Skin of body (tissue), 2 donors: ENCODE data around the gene SRSF4. TPM values are rescaled to one million over a fixed set of nuclear protein-coding genes. Genes with fewer than 3 reads are reported as not detected.
"Not testable (repeated sequence)": the region's sequence is repeated elsewhere in the genome, so short reads cannot be mapped to it uniquely, and the experiment has no call there.

Source experiments
- DNase-seq: peaks from one replicate; lab custom pipeline; 2025; lab: John Stamatoyannopoulos, UW
- total RNA-seq: library from RNA; depleted of rRNA; stranded (reverse); fragments of >200 nt; gene quantifications from one replicate; pipeline ENCODE4 v1.2.3, GENCODE V29; 2014

The SRSF4 gene
- total RNA-seq, 1 donor from 2014 or later: 55.5 TPM

DNA sequence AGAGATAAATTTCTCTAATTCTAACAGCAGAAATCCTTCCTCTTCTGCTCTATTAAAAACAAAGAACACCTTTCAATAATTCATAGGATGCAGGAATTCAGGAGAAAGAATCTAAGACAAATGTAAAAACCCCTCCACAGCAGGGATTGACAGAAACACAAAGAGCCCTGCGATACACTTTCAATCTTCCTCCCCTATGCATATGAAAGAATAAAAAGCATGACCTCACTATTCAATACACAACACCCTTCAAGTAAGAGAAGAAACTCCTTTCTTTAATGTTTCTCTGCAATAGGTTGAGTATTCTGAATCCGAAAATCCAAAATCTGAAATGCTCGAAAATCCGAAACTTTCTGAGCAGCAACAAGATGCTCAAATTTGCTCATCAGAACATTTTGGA is 17.1 kb downstream of the SRSF4 start:
- DNase-seq: no peak

GRCh38 chr1:29162476-29163138 is 19.1 kb downstream of the SRSF4 start:
- DNase-seq: no peak

DNA sequence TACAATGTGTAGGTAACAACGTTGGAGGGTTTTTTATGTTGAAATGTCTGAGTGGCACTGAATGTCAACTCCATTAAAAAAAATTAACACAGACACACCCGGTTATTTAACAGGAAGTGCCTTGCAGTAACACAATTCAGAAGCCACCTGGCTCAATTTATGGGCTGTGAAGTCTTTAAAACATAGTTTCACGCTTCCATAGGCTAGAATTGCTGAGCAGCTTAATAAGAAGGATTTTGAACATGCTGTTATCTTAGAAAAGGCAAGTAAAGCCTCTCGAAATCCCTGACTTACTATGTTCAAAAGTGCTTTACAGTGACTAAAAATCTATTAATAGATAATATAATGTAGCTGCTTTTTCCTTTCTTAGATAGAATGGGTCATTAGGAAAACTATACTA is 19.7 kb downstream of the SRSF4 start:
- no peak for DNase-seq

GRCh38 chr1:29159773-29160172 is 21.9 kb downstream of the SRSF4 start:
- DNase-seq: no peak

- DNase-seq: no peak
Measured at GRCh38 chr1:29157269-29157601, 24.5 kb downstream of the SRSF4 start.

DNA sequence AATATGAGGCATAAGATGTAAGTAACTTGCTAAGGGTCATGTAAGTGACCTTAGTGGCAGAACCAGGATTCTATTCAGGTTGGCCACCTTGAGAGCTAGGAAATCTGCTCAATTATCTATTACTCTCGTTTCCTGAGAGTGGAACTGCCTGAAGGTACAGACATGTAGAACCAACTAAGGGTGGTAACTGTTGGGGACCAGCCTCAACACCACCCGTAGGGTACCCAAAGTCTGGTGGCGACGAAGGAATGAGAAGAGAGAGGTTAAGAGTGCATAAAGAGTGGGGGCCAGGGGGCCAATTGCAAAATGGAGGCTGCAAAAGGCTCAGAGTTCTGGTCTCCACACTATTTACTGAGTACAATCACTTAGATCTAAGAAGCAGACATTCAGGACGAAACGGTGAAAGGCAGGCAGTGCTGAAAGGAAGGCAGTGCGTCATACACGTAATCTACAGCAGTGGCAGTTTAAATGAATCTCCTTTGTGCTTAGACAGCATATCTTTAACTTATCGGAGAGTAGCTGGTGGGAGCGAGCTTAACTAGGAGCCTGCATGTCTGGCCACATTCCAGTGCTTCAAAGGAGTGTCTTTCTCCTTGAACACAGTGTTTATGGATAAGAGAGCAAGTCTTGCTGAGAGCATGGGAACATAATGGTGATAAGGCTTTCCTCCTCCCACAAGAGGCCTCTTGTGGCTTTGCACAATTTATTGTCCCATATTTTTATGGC is 25.0 kb downstream of the SRSF4 start:
- no peak for DNase-seq

GRCh38 chr1:29152046-29152805 is 29.5 kb downstream of the SRSF4 start:
- DNase-seq: no peak

GRCh38 chr1:29150346-29150745 is 31.4 kb downstream of the SRSF4 start:
- DNase-seq: not testable (repeated sequence)

DNA sequence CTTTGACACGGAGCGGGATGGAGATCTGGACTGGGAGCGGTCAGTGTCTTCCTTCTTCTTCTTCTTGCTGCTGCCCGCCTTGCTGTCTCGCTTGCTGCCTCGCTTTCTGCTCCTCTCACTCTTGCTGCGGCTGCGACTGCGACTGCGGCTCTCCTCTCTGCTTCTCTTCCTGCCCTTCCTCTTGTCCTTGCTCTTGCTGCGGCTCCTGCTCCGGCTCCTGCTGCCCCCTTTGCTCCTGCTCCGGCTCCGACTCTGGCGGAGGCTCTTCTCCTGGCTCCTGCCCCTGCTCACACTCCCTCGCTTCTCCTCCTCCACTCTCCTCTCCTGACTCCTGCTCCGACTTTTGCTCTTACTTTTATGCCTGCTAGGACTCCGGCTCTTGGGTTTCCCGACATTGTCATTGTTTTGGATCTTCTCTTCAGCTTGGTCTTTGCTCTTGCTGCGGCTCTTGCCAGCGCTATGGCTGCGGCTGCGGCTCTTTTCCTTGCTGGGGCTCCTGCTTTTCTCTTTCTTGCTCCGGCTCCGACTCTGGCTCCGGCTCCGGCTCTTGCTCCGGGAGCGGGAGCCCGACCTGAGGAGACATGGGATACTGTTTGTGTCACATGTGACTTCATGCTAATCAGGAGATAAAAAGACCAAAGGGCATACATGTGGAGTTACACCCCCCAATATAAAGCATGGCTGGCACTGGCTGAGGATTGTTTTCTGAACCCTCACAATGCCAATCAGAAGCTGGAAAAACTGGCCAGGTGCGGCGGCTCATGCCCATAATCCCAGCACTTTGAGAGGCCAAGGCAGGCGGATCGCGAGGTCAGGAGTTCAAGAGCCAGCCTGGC is 32.8 kb downstream of the SRSF4 start:
- DNase-seq: no peak

DNA sequence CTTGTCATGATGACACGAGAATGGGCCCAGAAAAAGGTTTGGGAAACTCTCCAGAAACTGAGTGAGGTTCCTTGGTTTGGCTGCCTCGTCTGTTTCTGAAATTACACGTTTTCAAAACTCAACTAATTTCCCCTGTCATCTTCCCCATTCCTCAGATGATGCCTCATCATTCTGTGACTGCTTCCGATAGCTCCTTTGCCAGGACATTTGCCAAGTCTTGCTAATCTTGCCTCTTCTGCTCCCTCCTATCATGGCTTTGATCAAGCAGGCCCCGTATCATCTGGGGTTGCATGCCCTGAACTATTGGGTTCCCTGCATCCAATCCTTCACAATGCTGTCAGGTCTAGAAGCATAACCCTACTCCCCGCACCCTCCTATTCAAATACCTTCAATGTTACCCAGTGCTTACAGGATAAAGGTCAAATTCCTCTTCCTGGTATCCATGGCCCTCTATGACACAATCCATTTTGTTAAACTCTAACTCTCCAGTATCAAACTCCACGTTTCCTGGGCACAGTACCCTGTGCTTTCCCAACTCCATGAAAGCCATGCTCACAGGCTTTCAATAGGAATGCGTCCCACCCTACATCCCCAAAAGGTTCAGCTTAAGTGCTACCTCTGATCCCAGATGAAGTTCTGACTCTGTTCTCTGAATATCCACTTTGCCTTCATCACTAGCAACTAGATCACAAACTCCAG is 35.8 kb downstream of the SRSF4 start:
- no peak for DNase-seq

GRCh38 chr1:29144178-29144577 is 37.5 kb downstream of the SRSF4 start:
- DNase-seq: no peak

- no peak for DNase-seq
Measured at GRCh38 chr1:29142714-29143113, 39.0 kb downstream of the SRSF4 start.

DNA sequence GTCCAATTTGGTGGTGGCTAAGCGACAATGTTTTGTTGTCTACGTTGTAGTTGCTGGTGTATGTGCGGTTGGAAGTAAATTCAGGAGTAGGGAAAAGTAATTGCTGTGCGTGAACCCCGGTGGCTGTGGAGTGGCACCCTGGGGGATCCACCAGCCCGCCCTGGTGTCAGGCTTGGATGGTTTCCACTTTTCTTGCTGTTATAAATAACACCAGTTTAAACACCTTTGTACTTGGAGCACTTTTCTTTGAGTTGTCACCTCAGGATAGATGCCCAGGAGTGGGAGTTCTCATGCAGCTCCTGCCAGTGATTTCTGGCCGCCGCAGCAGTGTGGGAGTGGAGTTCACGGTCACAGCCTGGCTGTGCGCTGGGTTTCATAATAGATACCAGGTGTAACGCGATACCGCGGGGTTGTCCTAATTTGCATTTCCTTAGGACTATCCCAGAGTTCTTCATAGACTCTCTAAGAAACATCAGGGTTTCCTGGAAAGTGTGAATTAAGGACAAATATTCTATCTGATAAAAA is 45.2 kb downstream of the SRSF4 start:
- peak; percentile 28 for DNase-seq

DNA sequence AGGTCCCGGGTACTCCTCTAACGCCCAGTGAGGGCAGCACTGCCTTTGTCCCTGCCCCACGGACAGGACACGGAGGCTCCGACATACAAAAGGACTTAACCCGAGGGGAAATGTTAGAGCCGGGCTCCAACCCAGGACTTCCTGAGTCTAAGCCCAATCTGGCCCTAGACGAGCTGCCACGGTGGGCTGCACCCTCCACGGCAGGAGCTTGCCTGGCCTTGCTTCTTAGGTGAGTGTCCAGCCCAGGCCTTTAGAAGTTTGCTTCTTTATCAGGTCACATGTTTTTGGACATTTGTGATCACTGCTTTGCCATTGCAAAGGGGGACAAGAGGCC is 47.0 kb downstream of the SRSF4 start:
- DNase-seq: no peak

GRCh38 chr1:29133861-29134694 is 47.6 kb downstream of the SRSF4 start:
- no peak for DNase-seq

DNA sequence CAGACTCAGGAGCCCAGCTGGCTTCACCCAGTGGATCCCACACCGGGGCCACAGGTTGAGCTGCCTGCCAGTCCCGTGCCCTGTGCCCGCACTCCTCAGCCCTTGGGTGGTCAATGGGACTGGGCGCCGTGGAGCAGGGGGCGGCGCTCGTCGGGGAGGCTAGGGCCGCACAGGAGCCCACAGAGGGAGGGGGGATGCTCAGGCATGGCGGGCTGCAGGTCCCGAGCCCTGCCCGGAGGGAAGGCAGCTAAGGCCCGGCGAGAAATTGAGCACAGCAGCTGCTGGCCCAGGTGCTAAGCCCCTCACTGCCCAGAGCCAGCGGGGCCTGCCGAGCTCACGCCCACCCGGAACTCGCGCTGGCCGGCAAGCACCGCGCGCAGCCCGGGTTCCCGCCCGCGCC is 50.6 kb downstream of the SRSF4 start:
- not testable (repeated sequence) for DNase-seq

DNA sequence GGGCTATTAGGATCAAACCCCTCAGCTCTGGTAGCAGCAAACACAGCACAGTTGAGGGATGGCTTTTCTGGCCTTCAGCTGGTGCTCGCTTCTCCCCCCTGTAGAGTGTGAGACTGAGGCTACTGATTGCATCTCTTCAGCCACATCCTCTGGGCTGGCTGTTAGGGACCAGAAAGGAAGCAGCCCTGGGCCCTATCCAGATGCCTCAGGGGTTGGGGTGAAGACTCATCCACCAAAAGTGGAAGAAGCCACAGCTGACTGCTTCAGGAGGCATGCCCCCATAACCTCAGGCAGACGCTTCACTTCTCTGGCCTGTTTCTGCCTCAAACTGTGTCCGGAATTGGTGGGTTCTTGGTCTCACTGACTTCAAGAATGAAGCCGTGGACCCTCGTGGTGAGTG is 51.8 kb downstream of the SRSF4 start:
- no peak for DNase-seq

DNA sequence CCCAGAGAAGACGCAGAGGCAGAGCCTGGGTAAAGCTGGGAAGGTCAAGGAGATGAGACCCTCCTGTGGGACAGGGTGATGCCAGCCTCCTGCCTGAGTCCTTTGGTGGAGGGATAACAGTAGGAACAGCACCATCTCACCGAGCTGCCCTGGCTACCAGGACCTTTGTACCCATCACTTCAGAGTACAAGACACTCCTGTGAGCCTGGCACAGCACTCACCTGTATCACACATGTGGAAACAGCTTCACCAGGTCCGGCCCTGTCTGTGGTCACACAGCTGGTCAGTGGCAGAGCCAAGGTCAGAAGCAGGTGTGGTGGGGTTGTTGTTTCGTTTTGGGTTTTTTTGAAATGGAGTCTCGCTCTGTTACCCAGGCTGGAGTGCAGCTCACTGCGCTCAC is 53.0 kb downstream of the SRSF4 start:
- DNase-seq: no peak

DNA sequence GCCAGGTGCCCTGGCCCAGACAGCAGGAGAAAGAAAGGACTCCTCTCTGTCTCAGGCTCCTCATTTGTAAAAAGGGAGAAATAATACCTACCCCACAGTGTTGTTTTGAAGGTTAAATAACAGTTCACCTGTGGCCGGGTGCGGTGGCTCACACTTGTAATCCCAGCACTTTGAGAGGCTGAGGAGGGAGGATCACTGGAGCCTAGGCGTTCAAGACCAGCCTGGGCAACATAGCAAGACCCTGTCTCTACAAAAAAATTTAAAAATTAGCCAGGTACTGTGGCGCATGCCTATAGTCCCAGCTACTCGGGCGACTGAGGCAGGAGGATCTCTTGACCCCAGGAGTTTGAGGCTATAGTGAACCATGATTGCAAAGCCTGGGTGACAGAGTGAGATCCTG is 55.5 kb downstream of the SRSF4 start:
- DNase-seq: no peak

- DNase-seq: no peak
Measured at GRCh38 chr1:29125788-29126187, 55.9 kb downstream of the SRSF4 start.
